HEK293T (cell line): ENCODE measurements around the gene FAM76A.

Experiments used
- ARNT ChIP-seq: fragments of 450-650 bp; IDR thresholded peaks from 2 replicates; pipeline ENCODE4 v1.6.1; 2017; ENCODE audit warnings: mild to moderate bottlenecking
- BHLHE40 ChIP-seq: fragments of 450-650 bp; IDR thresholded peaks from 2 replicates; pipeline ENCODE4 v1.6.1; 2016; ENCODE audit warnings: mild to moderate bottlenecking, moderate library complexity, borderline replicate concordance
- ELF4 ChIP-seq: fragments of 450-650 bp; IDR thresholded peaks from 2 replicates; pipeline ENCODE4 v1.6.1; 2017; ENCODE audit warnings: antibody characterized with exemption
- FOXM1 ChIP-seq: fragments of 450-650 bp; IDR thresholded peaks from 2 replicates; pipeline ENCODE4 v1.6.1; 2017; ENCODE audit warnings: mild to moderate bottlenecking, borderline replicate concordance
- L3MBTL2 ChIP-seq: fragments of 450-650 bp; conservative IDR thresholded peaks from 2 replicates; pipeline ENCODE4 v1.6.1; 2016; ENCODE audit warnings: mild to moderate bottlenecking
- NFRKB ChIP-seq: fragments of 450-650 bp; IDR thresholded peaks from 2 replicates; pipeline ENCODE4 v1.6.1; 2016; ENCODE audit warnings: mild to moderate bottlenecking, moderate library complexity
- PKNOX1 ChIP-seq: fragments of 450-650 bp; IDR thresholded peaks from 2 replicates; pipeline ENCODE4 v1.6.1; 2016
- SP1 ChIP-seq: fragments of 450-650 bp; IDR thresholded peaks from 2 replicates; pipeline ENCODE4 v1.6.1; 2017

- TF ChIP-seq ARNT (no peak), SP1 (no peak), L3MBTL2 (no peak), ELF4 (no peak), BHLHE40 (no peak), FOXM1 (no peak), PKNOX1 (no peak), NFRKB (no peak)
Observed at GRCh38 chr1:27719286-27720251, 6.2 kb upstream of the FAM76A start.
